Measurements from ENCODE around the gene GRK6. TPM values are rescaled to one million over a fixed set of nuclear protein-coding genes. Genes with fewer than 3 reads are reported as not detected.
A peak's percentile ranks its signal among the peaks of the same experiment; 100 is the strongest.

GRK6 gene
- total RNA-seq, 3 donors from 2014 or later = 38.4 to 48.1 (median 46.7) TPM

DNA sequence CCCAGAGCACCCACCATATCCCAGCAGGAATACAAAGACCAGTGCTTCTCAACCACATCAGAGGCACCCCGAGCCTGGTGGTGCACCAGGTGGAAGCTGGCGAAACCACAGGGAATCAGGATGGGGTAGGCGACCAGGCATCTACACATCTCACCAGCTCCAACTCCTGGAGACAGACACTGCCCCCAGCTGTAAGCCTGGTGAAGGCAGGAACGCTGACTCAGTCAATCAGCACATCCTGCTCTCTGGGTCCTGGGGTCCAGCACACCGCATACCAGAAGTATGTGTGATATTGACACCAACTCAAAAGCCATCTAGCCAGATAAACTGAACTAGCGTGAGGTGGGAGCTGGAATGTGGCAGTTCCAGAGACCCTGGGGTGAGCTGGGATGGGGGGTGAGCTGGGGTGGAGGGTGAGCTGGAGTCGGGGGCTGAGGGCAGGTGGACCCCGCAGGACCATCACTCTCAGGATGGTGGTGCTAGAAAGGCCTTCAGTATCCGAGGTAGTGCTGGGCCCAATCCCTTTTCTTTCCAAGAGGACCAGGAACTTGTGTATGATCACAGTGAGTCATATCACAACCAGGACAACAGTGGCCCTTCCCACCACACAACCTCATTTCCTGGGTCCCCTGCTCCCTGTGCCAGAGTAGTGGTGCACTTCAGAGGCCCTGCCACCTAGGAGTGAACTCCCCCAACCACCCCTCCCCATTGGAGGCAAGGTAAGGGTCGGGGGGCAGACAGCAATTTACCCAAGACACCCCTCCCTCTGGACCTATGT is 44.5 kb downstream of the GRK6 start:
- ATAC-seq = peak; percentile 28
- intact Hi-C loops (cut with DNase I, micrococcal nuclease) = no loop called here
- no peaks in the 10 kb centered on the region for H3K36me3 ChIP-seq (ENCODE audit: low read depth)
- H3K4me1 ChIP-seq (ENCODE audit: low read depth) = peaks cover 10% of the 10 kb centered on the region
- DNase-seq = no peak
- H3K9me3 ChIP-seq = no peaks in the 10 kb centered on the region
- TF ChIP-seq, protein P1, sequence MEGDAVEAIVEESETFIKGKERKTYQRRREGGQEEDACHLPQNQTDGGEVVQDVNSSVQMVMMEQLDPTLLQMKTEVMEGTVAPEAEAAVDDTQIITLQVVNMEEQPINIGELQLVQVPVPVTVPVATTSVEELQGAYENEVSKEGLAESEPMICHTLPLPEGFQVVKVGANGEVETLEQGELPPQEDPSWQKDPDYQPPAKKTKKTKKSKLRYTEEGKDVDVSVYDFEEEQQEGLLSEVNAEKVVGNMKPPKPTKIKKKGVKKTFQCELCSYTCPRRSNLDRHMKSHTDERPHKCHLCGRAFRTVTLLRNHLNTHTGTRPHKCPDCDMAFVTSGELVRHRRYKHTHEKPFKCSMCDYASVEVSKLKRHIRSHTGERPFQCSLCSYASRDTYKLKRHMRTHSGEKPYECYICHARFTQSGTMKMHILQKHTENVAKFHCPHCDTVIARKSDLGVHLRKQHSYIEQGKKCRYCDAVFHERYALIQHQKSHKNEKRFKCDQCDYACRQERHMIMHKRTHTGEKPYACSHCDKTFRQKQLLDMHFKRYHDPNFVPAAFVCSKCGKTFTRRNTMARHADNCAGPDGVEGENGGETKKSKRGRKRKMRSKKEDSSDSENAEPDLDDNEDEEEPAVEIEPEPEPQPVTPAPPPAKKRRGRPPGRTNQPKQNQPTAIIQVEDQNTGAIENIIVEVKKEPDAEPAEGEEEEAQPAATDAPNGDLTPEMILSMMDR (IDR thresholded peaks at IDR 0.05) = no peak
- no peak overlapping the region for H3K4me3 ChIP-seq

DNA sequence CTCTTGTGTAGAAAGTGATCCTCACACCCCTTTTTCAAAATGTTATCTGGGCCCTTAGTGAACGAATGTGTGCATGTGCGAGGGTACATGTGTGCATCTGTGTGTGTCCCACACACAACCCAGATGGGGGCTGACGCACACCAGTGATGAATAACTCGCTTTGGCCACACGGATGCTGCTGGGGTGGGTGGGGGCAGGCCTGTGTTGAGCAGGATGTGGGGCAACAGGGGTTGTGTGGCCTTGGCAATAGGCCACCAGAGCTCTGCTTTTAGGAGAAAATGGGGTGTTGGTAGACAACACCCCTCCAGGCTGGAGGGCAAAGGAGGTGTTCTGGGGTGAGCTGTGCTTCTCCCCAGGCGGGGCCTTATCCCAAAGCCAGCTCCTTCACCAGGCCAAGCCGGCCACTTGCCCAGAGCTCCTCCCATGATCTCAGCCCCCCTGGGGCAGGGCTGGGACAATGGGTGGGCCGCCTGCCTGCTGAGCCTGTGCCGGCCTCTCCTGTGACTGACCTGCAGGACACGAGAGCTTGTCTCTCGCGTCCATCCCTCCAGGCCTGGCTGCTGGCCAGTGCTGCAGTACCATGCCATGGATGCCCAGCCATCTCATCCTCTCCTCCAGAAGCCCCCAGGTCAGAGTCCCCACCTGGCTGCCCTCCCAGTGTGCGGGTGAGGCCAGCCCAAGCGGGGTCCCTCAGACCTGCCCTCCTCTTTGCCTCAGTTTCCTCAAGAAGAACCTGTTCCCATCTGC is 45.3 kb downstream of the GRK6 start:
- Histone ChIP-seq H3K9me3 (no peaks in the 10 kb centered on the region), H3K4me3 (no peak overlapping the region), H3K4me1 (ENCODE audit: low read depth) (peaks cover 10% of the 10 kb centered on the region), H3K36me3 (ENCODE audit: low read depth) (no peaks in the 10 kb centered on the region)
- ATAC-seq (no peak), DNase-seq (peak in 2 of 3 donors; percentile 44 to 62)
- TF ChIP-seq, protein P1 (IDR thresholded peaks at IDR 0.05) = no peak
- intact Hi-C loops (cut with DNase I, micrococcal nuclease) = no loop called here

DNA sequence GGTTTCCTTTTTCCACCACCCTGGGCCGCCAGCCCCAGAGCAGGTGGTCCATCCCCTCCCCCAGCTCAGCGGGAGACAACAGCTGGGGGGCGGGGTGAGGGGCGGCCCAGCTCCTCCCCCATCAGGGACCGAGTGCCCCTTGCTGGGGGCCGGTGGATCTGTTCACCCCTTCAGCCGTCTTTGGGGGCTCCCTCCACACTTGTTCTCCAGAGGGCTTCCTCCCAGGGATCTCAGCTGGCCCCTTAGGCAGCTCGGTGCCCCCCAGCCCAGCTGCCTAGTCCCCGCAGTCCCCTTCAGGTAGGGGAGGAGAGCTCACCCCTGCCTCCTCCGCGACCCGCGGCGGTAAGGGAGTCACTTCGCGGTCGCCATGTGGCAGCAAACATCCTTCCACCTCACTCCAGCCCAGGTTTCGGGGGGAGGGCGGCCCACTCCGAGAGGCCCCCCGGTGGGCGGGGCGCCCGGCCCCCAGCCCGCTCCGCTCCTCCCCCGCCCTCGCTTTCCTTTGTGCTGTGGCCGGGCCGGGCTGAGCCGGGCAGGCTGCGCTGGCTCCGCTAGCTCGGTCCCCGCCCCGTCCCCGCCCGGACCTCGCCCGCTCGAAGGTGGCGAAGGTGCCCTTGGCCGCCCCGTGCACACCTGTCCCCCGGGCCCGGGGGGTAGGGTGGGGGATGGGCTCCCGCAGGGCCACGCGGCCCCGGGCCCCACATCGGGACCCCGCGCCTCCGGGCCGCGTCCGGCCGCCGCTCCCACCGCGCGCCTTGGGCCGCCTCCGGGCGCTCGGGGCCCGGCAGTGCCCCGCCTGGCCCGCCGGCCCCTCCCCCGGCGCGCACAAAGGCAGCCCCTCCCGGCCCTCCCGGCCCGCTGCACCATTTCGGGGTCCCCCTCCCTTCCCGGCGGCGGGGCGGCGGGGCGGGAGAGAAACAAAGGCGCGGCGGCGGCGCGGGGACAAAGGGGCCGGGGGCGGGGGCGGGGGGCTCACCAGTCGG is 46.3 kb downstream of the GRK6 start:
- TF ChIP-seq, protein P1 (IDR thresholded peaks at IDR 0.05) = no peak
- Histone ChIP-seq H3K4me1 (ENCODE audit: low read depth) (peaks cover 10% of the 10 kb centered on the region), H3K9me3 (no peaks in the 10 kb centered on the region), H3K36me3 (ENCODE audit: low read depth) (no peaks in the 10 kb centered on the region), H3K4me3 (peak overlapping the region; percentile 28)
- intact Hi-C loops (cut with DNase I, micrococcal nuclease) = no loop called here
- peak; percentile 69 for ATAC-seq
- peak; percentile 47 to 69 (median 67) for DNase-seq

DNA sequence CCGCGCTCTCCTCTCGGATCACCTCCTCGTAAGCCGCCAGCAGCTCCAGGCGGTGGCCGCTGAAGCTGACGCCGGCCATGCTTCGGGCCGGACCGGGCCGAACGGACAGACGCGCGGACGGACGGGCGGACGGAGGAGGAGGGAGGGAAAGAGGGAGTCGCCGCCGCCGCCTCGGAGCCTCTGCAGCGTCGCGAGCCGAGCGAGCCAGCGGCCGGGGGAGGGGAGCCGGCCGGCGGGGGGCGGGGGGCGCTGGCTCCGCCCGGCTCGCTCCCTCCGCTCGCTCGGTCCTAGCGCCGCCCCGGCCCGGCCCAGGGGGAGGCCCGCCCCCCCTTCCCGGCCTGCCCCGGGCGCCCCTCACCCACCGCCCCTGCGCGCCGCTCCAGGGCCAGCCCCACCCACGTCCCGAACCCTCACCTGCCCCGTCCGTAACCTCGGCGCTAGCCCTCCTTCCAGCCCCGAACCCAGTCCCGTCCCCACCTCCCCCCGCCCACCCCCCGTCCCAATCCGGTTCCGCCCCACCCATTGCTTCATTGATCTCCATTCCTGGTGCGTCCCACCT is 47.0 kb downstream of the GRK6 start, which contains the start of gene DBN1:
TSS of gene DBN1 (minus strand) at position 192 of the 559 bp plus-strand sequence. CDS start at position 79, 113 bp downstream.
- peak within 1 kb of the TSS; percentile 28 for H3K4me3 ChIP-seq
- H3K4me1 ChIP-seq (ENCODE audit: low read depth) = peaks cover 10% of the 10 kb centered on the region
- ATAC-seq (peak; percentile 59), DNase-seq (peak in 2 of 3 donors; percentile 54 to 57)
- TF ChIP-seq, protein P1 (IDR thresholded peaks at IDR 0.05) = no peak
- H3K36me3 ChIP-seq (ENCODE audit: low read depth) = no peaks in the 10 kb centered on the region
- intact Hi-C loops (cut with DNase I, micrococcal nuclease) = no loop called here
- H3K9me3 ChIP-seq = no peaks in the 10 kb centered on the region

DNA sequence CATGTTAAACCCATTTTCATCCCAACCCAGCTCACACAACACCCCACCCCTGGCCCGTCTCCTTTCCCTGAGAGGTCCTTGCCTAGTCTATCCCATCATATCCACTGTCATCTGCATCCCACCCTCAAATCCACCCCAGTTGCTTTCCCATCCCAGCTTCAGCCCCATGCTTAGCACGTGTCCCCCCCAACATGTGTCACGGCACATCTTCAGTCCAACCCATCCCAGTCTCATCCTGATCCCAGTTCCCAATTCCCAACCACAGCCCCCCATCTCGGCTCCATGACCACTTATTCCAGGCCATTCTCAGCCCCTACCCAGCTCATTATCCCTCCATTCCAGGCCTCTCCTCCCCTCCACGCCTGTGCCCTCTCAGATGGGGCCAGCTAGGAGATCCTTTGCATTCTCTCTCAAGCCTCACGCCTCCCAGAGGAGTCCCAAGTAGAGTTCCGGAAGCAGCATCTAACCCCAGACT is 47.6 kb downstream of the GRK6 start:
- peaks cover 10% of the 10 kb centered on the region for H3K4me1 ChIP-seq (ENCODE audit: low read depth)
- no peak for ATAC-seq

More for the DNA sequence above, 47.6 kb downstream of the GRK6 start:
- TF ChIP-seq, protein P1 (IDR thresholded peaks at IDR 0.05) = no peak
- no peaks in the 10 kb centered on the region for H3K9me3 ChIP-seq
- H3K4me3 ChIP-seq = no peak overlapping the region
- intact Hi-C loops (cut with DNase I, micrococcal nuclease) = no loop called here
- H3K36me3 ChIP-seq (ENCODE audit: low read depth) = no peaks in the 10 kb centered on the region
- peak in 1 of 3 donors; percentile 20 for DNase-seq

Data from mucosa of descending colon (tissue), 3 donors.